ENCODE results near the gene C22orf15. TPM values are rescaled to one million over a fixed set of nuclear protein-coding genes. Genes with fewer than 3 reads are reported as not detected.
"Not testable (repeated sequence)": the region's sequence is repeated elsewhere in the genome, so short reads cannot be mapped to it uniquely, and the experiment has no call there.

The C22orf15 gene
- total and polyA plus RNA-seq, 10 donors, result 0.29 to 1.4 (median 0.73) TPM; not detected in 3

GRCh38 chr22:23722160-23722559 lies 40.6 kb upstream of the C22orf15 start:
- no peaks in the 10 kb centered on the region for H3K9me3 ChIP-seq
- no peak overlapping the region for H3K4me3 ChIP-seq
- no peak for DNase-seq
- H3K36me3 ChIP-seq, result no peaks in the 10 kb centered on the region
- TF ChIP-seq CTCF (IDR thresholded peaks at IDR 0.05 in 8 of 11, conservative IDR thresholded peaks at IDR 0.05 in 3 of 11) (no peak), POLR2AphosphoS5 (IDR thresholded peaks at IDR 0.05) (no peak), POLR2A (IDR thresholded peaks at IDR 0.05) (no peak)
- H3K4me1 ChIP-seq, result peaks cover 0 to 6% (median 5%) of the 10 kb centered on the region in 6 donors
- no peak overlapping the region for H3K27ac ChIP-seq
- H3K27me3 ChIP-seq (replicated peaks in 1 of 7), result peaks cover 0 to 4% (median 0%) of the 10 kb centered on the region in 7 donors
- 71 to 89% (median 86%) methylated on average over 4 of the region's 4 CpGs for WGBS, 5 donors
- intact Hi-C loops (cut with DNase I; ENCODE audit: low total_unique reads), result no loop called here

GRCh38 chr22:23722724-23723123 lies 40.1 kb upstream of the C22orf15 start:
- Histone ChIP-seq H3K9me3 (no peaks in the 10 kb centered on the region), H3K27ac (no peak overlapping the region), H3K4me1 (peaks cover 0 to under 1% (median 0%) of the 10 kb centered on the region in 6 donors), H3K27me3 (replicated peaks in 1 of 7) (peaks cover 0 to 4% (median 0%) of the 10 kb centered on the region in 7 donors), H3K4me3 (no peak overlapping the region), H3K36me3 (no peaks in the 10 kb centered on the region)
- TF ChIP-seq CTCF (IDR thresholded peaks at IDR 0.05 in 8 of 11, conservative IDR thresholded peaks at IDR 0.05 in 3 of 11) (no peak), POLR2AphosphoS5 (IDR thresholded peaks at IDR 0.05) (no peak), POLR2A (IDR thresholded peaks at IDR 0.05) (no peak)
- no peak for DNase-seq
- WGBS, 5 donors, result 67 to 86% (median 71%) methylated on average over 2 of the region's 2 CpGs
- intact Hi-C loops (cut with DNase I; ENCODE audit: low total_unique reads), result no loop called here

- H3K4me1 ChIP-seq; H3K9me3 ChIP-seq; H3K4me3 ChIP-seq; H3K27ac ChIP-seq; H3K27me3 ChIP-seq (replicated peaks in 1 of 7); H3K36me3 ChIP-seq; intact Hi-C loops (cut with DNase I; ENCODE audit: low total_unique reads): not testable (repeated sequence)
- peak; percentile 32 for DNase-seq
- 66 to 84% (median 79%) methylated on average over 4 of the region's 4 CpGs for WGBS, 5 donors
Measured at GRCh38 chr22:23728108-23728507, 34.7 kb upstream of the C22orf15 start.

- Histone ChIP-seq H3K9me3 (no peaks in the 10 kb centered on the region), H3K4me1 (no peaks in the 10 kb centered on the region), H3K4me3 (no peak overlapping the region), H3K36me3 (peaks cover 0 to 20% (median 6%) of the 10 kb centered on the region in 6 donors), H3K27me3 (replicated peaks in 1 of 7) (no peaks in the 10 kb centered on the region), H3K27ac (no peak overlapping the region)
- no peak for TF ChIP-seq POLR2AphosphoS5 (IDR thresholded peaks at IDR 0.05)
- no peak for TF ChIP-seq CTCF (IDR thresholded peaks at IDR 0.05 in 8 of 11, conservative IDR thresholded peaks at IDR 0.05 in 3 of 11)
- no peak for TF ChIP-seq POLR2A (IDR thresholded peaks at IDR 0.05)
- intact Hi-C loops (cut with DNase I; ENCODE audit: low total_unique reads), result no loop called here
- no peak for DNase-seq
Measured at GRCh38 chr22:23737696-23738095, 25.1 kb upstream of the C22orf15 start.
